Measurements from ENCODE around the gene C5. TPM values are rescaled to one million over a fixed set of nuclear protein-coding genes. Genes with fewer than 3 reads are reported as not detected.
A peak's percentile ranks its signal among the peaks of the same experiment; 100 is the strongest.

The C5 gene
- total RNA-seq, 1 donor from 2014 or later = 9.2 TPM

DNA sequence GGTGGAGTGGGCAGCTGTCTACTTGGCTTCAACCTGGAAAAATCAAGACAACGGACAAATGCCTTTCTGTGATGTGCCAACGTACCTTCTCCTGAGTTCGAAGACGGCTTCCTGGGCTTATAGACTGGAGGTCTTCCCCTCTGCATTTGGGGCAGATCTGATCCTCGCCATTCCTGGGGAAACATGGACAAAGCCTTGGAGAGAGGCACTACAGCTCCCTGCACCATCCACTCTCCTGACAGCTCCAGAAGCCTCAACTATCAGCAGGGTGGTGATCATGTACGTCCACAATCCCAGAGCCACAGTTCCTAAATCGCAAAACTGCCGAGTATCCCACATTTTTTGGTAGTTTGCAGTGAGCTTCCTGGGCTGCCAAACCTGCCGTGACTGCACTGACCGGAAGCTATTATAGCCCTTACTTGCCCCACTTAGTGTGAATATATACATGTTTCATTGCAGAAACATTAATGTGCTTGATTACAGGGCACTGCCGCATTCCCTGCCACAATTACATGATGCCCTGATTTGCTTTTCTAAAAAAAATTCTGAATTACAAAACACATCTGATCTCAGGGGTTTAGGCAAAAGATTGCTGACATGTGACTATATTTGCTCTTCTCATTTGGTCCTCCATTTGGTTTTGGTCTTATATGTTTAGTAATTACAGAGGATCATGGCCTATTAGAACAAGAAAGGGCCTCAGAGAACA, 126.3 kb downstream of the C5 start:
- no peak for DNase-seq

- no peak for DNase-seq
These were observed 127.5 kb downstream of the C5 start for GRCh38 chr9:120922404-120923195.

DNA sequence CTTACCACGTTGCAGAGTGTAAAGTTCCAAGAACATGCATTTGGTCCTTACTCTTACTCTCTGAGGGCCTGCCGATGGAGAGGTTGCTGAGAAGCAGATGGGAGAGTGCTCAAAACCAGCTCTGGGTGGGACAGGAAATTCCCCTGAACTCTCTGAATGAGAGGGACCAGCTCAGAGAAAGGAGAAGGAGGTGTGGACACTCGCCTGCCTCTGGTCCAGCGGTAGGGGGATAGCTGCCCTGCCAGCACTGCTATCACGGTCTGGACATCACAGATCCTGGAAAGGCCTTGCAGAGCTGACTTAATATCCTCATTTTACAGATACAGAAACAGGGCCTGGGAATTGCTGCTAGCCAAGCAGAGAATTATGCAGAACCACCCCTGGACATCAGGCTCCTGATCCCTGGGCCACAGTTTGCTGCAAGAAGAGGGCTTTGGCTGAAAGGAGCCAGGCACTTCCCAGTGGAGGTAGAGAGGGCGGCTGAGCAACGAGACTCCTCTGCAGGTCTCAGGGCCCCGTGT, 128.4 kb downstream of the C5 start:
- no peak for DNase-seq

DNA sequence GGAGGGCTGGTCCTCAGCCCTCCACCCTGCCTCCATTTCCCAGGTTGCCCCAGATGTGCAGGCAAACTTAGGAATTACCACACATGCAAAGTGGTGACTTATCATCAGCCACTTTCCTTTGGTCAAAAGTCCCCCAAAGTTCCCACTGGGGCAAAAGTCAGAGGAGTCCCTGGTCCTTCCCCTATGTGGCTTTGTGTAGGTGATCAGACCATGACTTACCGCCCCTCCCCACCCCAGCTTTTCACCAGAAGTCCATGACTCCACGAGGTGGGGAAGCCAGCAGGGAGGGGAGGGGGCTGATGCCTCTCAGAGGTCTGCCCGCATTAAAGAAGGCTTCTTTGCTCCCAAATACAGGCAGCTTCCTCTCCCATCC, 129.3 kb downstream of the C5 start:
- no peak for DNase-seq

GRCh38 chr9:120919843-120920805, 130.0 kb downstream of the C5 start:
- DNase-seq = no peak

DNA sequence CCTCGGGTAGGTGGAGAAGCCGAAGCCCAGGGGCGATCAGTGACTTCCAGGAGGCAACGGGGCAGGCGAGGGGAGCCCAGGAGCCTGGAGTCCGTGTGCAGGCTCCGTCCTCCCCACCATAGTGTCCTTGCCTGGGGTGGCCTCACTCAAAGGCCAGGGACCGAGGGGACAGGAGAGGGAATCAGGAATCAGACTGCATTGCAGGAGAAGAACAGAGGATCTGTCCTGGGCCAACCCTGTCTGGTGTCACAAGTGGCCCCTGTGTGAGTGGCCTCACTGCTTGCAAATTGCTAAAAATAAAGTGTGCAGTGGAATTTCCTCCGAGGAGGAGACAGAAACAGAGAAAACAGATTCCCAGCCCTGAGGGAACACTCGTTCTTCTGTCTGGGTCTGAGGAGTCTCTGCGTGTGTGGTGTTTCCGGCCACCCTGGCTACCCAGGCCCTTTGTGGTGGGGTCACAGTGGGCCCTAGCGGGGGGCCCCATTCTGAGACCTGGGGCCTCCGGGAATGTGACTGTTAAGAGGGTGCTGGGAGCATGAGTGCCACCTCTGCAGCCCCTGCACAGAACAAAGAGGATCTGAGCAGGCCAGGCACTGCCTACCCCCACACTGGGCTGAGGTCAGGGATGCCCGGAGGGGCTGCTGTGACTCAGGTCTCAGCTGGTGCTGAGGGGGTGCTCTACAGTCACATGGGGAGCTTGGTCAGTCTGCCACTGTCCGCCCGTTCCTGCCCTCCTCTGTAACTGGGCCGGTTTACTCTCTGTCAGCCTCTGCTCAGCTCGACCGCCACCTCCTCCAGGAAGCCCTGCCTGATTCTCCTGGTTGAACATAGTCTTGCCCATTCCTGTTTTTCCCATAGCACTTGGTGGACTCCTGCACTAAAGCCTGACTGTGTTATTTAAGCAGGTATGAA, 130.9 kb downstream of the C5 start:
- peak; percentile 39 for DNase-seq

DNA sequence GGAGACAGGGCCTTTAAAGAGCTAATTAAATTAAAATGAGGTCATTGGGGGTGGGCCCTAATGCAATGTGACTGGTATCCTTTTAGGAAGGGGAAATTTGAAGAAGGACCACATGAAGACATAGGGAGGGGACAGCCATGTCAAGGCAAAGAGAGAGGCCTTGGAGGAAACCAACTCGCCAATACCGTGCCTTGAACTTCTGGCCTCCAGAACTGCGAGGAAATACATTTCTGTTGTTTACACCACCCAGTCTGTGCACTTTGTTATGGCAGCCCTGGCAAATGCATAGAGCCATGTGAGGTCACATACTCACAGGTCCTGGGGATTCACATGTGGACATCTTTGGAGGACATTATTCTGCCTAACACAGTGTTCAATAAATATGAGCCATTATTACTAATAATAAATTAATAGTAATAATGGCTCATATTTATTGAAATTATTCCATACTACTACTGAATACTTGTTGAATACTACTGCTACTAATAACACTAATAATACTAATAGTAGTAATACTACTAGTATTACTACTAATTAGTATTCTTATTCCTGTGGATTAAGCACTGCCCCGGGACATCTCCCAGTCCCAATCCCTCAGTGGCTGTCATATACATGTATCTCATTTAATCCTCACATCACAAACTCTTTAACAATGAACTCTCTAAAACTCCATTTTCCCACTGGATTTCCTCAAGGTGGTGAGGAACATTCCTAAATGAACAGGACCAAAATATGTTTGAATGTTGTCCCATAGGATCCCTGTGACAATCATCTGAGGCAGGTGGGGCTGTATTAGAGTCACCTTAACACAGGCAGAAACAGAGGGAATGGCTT, 131.9 kb downstream of the C5 start:
- no peak for DNase-seq

DNA sequence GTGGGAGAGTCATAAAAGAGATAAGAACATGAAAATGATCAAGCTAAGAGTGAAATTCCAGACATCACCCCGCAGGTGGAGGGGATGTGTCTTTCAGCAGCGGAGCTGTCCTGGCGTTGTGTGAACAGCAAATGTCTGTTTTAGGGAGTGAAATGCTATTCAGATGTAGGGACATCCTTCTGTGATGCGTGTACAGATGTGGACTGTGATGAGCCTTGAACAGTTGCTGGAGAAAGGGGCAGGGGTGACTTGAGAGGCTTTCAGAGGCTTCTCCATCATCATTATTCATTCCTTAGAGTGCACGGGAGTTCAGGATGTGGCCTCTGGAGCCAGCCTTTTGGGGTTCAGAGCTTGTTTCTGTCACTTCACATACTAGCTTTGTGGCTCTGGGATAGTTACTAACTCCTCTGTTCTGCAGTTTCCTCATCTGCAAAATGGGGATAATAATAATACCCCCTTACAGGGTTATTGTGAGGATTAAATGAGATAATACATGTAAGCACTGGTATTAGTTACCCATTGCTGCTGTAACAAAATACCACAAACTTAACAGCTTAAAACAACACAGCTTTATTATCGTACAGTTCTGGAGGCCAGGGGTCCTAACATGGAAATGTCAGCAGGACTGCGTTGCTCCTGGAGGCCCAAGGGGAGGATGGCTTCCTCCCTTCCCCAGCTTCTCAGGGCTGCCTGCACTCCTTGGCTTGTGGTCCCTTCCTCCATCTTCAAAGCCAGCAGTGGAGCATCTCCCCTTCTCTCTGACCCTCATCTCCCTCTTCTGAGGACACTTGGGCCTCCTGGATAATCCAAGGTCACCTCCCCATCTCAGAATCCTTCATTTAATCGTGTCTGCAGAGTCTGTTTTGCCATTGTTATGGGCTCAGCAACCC, 132.8 kb downstream of the C5 start:
- no peak for DNase-seq

DNA sequence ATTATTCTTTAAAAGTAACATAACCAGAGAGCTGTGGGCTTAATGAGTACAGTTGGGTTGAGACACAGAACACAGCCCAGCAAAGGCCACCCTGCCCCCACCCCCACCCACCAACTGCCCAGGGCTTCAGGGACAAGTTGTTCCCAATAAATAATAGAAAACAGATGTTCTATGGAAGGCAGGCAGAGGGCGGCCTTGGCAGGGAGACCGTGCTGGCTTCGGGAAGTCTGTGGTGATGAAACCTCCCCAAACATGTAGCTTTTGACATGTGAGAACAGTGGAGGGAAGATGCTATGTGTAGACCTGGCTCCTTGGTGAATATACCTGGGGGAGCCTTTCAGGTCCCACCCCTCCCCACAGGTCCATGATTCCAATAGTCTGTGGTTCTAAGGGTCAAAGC, 133.5 kb downstream of the C5 start:
- DNase-seq = peak; percentile 52

DNA sequence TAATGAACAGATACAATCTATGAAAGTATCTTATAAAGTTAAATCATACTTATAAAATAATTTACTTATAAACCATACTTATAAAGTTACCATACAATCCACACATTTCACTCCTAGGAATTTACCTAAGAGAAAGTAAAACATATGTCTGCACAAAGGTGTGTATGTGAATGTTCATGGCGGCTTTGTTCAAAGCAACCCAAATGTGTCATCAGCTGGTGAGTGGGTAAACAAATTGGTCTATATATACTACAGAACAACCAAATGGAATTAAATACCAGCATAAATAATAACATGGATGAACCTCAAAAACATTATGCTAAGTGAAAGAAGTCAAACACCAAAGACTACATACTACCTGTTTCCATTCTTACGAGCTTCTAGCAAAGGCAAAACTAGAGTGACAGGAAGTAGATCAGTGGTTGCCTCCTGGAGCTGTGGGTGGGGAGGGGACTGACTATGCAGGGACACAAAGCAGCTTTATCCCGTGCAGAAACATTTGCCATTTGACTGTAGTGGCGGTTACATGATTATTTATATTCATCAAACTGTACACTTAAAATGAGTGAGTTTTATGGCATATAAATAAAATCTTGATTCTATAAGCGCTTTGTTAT, 134.1 kb downstream of the C5 start:
- DNase-seq = no peak

DNA sequence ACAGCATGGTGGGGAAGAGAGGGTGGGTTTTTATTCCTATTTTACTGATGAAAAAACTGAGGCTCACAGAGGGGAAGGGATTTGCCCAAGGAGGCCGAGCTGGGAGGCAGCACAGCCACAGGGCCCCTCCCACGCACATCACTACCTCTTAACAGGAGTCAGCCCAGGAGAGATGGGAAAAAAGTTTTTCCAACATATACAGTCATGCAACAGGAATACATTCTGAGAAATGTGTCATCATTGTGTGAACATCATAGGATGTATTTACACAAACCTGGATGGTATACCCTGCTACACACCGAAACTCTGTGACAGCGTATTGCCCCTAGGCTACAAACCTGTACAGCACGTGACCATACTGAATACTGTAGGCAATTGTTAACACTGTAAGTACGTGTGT, 135.1 kb downstream of the C5 start:
- no peak for DNase-seq

DNA sequence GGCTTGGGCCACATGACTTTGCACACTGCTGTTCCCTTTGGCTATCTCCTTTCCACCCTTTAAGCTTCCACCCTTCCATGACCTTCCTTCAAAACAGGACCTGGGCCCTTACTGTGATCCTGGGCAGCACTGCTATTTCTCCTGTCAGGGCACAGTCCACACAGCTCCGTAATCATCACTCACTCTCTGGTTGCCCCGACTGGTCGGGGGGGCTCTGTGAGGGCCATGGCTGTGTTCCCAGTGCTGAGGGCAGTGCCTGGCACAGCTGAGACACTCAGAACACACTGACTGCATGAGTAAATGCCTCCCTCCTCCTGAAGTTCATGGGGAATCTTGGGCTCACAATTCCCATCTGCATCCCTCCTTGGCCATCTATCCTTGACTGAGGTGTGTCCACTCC, 135.7 kb downstream of the C5 start:
- DNase-seq = no peak

GRCh38 chr9:120913647-120914264, 136.3 kb downstream of the C5 start:
- DNase-seq = no peak

GRCh38 chr9:120912958-120913646, 137.0 kb downstream of the C5 start:
- no peak for DNase-seq

DNA sequence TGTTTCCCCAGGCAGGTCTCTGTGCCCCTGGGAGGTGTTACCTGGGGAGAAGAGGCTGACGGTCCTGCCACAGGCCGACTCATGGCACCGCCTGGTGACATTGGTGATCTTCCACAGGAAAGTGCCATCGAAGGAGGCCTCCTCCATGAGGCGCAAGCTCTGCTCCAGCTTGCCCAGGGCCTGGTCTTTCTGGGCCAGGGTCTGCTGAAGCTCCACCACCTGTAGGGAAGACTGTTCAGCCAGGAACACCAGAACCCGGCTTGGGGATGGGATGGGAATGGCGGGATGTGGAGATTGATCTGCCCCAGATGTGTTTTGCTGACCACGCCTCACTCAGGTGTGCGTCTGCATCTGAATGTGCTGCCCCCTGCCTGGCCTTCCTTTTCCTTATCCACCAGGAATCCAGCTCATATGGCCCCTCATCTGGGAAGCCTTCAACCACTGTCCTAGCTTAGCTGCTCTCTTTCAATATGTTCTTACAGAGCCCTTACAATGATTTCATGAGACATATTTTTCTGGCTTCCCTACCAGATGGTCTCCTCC, 138.7 kb downstream of the C5 start:
- no peak for DNase-seq

DNA sequence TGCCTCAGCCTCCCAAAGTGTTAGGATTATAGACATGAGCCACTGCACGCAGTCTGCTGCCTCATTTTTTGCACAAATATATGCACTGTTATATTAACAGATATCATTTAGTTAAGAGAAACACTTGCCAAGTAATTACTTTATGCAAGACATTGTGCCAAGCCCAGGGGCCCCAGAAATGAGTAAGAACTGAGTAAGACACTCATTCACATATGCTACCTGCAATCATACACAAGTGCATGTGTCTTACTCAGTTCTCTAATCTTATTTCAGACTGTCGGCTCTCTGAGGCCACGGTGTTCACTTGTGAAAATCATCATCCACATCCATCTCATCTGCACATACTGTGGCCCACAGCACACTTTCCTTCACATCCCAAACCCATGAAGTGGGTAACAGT, 139.4 kb downstream of the C5 start:
- DNase-seq = no peak

DNA sequence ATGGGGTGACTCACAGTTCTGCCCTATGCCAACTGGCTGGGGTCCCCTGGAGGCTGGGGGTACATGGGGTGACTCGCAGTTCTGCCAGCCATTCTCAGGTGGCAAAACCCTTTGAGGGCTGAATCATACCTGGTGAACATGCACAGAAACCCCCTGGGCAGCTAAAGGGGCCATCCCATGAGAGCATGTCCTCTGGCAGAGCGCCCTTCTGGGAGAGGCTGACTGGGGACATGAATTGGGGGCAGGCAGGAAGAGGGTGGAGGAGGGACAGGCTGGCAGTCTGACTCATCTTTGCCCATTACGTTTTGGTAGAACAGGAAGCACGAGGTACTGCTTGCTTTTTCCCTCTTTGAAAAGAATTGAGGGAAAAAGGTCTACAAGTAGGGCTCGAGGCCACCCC, 140.2 kb downstream of the C5 start:
- DNase-seq = no peak
